HCT116 (cell line): ENCODE measurements around the gene AP5S1. TPM values are rescaled to one million over a fixed set of nuclear protein-coding genes. Genes with fewer than 3 reads are reported as not detected.
A peak's percentile ranks its signal among the peaks of the same experiment; 100 is the strongest.

Experiments used
- ATAC-seq: fragments of 200-7000 bp; cut with Tn5 transposase; 2 replicates; pipeline ENCODE4 v1.9.1; 2020; ENCODE audit warnings: mild to moderate bottlenecking, moderate library complexity
- BruUV-seq: library from RNA; stranded (reverse); fragments of 400-500 nt; replicated peaks from 2 replicates; lab custom pipeline; 2021; lab: Mats Ljungman, UMichigan
- CTCF ChIA-PET: fragments of 300-600 bp; sonication (Branson Sonifier 250); formaldehyde crosslinking; loops from one replicate; lab custom pipeline; 2021; ENCODE audit warnings: antibody characterized with exemption; lab: Charles Lee
- POLR2A ChIA-PET: fragments of 300-600, 350-600 bp; sonication (Branson Sonifier 250); formaldehyde crosslinking; loops from one replicate; lab custom pipeline; 2021; ENCODE audit warnings: antibody characterized with exemption; lab: Charles Lee
- RAD21 ChIA-PET, 2 experiments: fragments of 300-600 bp; sonication (Branson Sonifier 250); formaldehyde crosslinking; loops; one replicate each; lab custom pipeline; 2023; ENCODE audit warnings: low total read pairs in 2 of 2; ENCODE audit not compliant: uncharacterized antibody in 2 of 2, unreplicated experiment in 2 of 2, low non-redundant PET in 1 of 2; lab: Charles Lee
- DNase-seq: peaks from one replicate; pipeline ENCODE4 v3.0.0-alpha.2; 2010; ENCODE audit warnings: low read depth, low spot score
- H2AFZ ChIP-seq: fragments of 200-600 bp; shearing (Covaris generic), sonication (generic); 2 replicates; pipeline ENCODE4 v1.6.1; 2017; ENCODE audit warnings: low read depth, mixed run types, mixed read lengths, antibody characterized with exemption, low read length; ENCODE audit not compliant: poor library complexity, severe bottlenecking
- H3K27ac ChIP-seq: 2 replicates; pipeline ENCODE4 v1.5.1; 2012; ENCODE audit warnings: low read depth, low read length
- H3K27me3 ChIP-seq: fragments of 200-600 bp; sonication (generic); 2 replicates; pipeline ENCODE4 v1.6.1; 2016; ENCODE audit warnings: mixed run types, low read length, mixed read lengths; ENCODE audit not compliant: insufficient read depth
- H3K36me3 ChIP-seq, 2 experiments: fragments of 200-500 bp in 1 of 2; fragments of 200-600 bp in 1 of 2; sonication (Bioruptor generic) in 1 of 2; sonication (generic) in 1 of 2; 2 replicates each; pipeline versions ENCODE4 v1.5.1 to v1.6.1; 2014 to 2016; ENCODE audit warnings: low read length in 2 of 2, inconsistent platforms in 1 of 2, mixed read lengths in 1 of 2, mixed run types in 1 of 2; ENCODE audit not compliant: insufficient read depth in 2 of 2, control insufficient read depth in 1 of 2
- H3K4me1 ChIP-seq, 2 experiments: fragments of 200-600 bp in 1 of 2; sonication (generic) in 1 of 2; 2 replicates each; pipeline versions ENCODE4 v1.5.1 to v1.6.1; 2012 to 2017; ENCODE audit warnings: low read length in 2 of 2, inconsistent platforms in 1 of 2, mild to moderate bottlenecking in 1 of 2, mixed read lengths in 1 of 2, mixed run types in 1 of 2, moderate library complexity in 1 of 2; ENCODE audit not compliant: insufficient read depth in 2 of 2, control insufficient read depth in 1 of 2
- H3K4me2 ChIP-seq: fragments of 200-600 bp; sonication (generic); 2 replicates; pipeline ENCODE4 v1.6.1; 2017; ENCODE audit warnings: mixed run types, low read length, mixed read lengths
- H3K4me3 ChIP-seq, 2 experiments: fragments of 200-600 bp in 1 of 2; sonication (generic) in 1 of 2; replicated peaks in 1 of 2; 2 replicates each; pipeline ENCODE4 v1.5.1; 2011 to 2016; ENCODE audit warnings: low read length in 2 of 2, control low read depth in 1 of 2, low read depth in 1 of 2, mild to moderate bottlenecking in 1 of 2, mixed read lengths in 1 of 2, mixed run types in 1 of 2
- H3K79me2 ChIP-seq: fragments of 200-600 bp; sonication (generic); 2 replicates; pipeline ENCODE4 v1.6.1; 2017; ENCODE audit warnings: mild to moderate bottlenecking, mixed run types, low read length, moderate library complexity, mixed read lengths; ENCODE audit not compliant: insufficient read depth
- H3K9ac ChIP-seq: fragments of 200-600 bp; sonication (generic); 2 replicates; pipeline ENCODE4 v1.6.1; 2016; ENCODE audit warnings: low read length, mixed read lengths
- H3K9me2 ChIP-seq: fragments of 200-600 bp; sonication (generic), shearing (Covaris generic); 2 replicates; pipeline ENCODE4 v1.6.1; 2017; ENCODE audit warnings: mixed run types, mild to moderate bottlenecking, moderate library complexity; ENCODE audit not compliant: insufficient read depth
- H3K9me3 ChIP-seq, 2 experiments: fragments of 200-500 bp in 1 of 2; fragments of 200-600 bp in 1 of 2; sonication (Bioruptor generic) in 1 of 2; sonication (generic) in 1 of 2; 2 replicates each; pipeline ENCODE4 v1.6.1; 2014 to 2017; ENCODE audit warnings: low read length in 2 of 2, mixed read lengths in 2 of 2, inconsistent platforms in 1 of 2, low read depth in 1 of 2, mild to moderate bottlenecking in 1 of 2, mixed run types in 1 of 2, moderate library complexity in 1 of 2; ENCODE audit not compliant: control insufficient read depth in 1 of 2, insufficient read depth in 1 of 2
- H4K20me1 ChIP-seq: fragments of 200-600 bp; sonication (generic), shearing (Covaris generic); 2 replicates; pipeline ENCODE4 v1.6.1; 2017; ENCODE audit warnings: mixed run types, mild to moderate bottlenecking, moderate library complexity; ENCODE audit not compliant: insufficient read depth
- POLR2A ChIP-seq: IDR thresholded peaks from 2 replicates; pipeline ENCODE4 v1.7.0; 2011; ENCODE audit warnings: borderline replicate concordance; ENCODE audit not compliant: insufficient read depth, insufficient read length; ENCODE audit errors: extremely low read depth
- POLR2AphosphoS5 ChIP-seq: IDR thresholded peaks from 2 replicates; pipeline ENCODE4 v1.6.1; 2011; ENCODE audit warnings: mild to moderate bottlenecking, low read depth, low read length, moderate library complexity
- ZNF274 ChIP-seq: fragments of 200-500 bp; sonication (Bioruptor generic); IDR thresholded peaks from 2 replicates; pipeline ENCODE4 v1.6.1; 2014; ENCODE audit warnings: mild to moderate bottlenecking, low read depth, low read length, inconsistent platforms
- intact Hi-C: fragments of 100-400 bp; cut with micrococcal nuclease; formaldehyde crosslinking; loops from 2 replicates; pipeline ENCODE4 v1.10.0; 2022
- total RNA-seq: library from RNA; stranded (reverse); gene quantifications from one replicate; pipeline ENCODE4 v1.2.1, GENCODE V29; 2021; ENCODE audit not compliant: unreplicated experiment
- TF ChIP-seq, protein P1 (sequence below), 3 experiments: fragments of 200-600 bp in 1 of 3; sonication (generic) in 1 of 3; IDR thresholded peaks in 2 of 3; conservative IDR thresholded peaks in 1 of 3; 2 replicates each; pipeline ENCODE4 v1.5.1; 2012 to 2017; ENCODE audit warnings: low read depth in 2 of 3, low read length in 2 of 3, antibody characterized with exemption in 1 of 3, borderline replicate concordance in 1 of 3, control low read depth in 1 of 3, mild to moderate bottlenecking in 1 of 3, mixed read lengths in 1 of 3, mixed run types in 1 of 3, moderate library complexity in 1 of 3; ENCODE audit not compliant: insufficient read depth in 1 of 3

Gene AP5S1
- total RNA-seq, 1 experiment from 2014 or later: 12.1 TPM

DNA sequence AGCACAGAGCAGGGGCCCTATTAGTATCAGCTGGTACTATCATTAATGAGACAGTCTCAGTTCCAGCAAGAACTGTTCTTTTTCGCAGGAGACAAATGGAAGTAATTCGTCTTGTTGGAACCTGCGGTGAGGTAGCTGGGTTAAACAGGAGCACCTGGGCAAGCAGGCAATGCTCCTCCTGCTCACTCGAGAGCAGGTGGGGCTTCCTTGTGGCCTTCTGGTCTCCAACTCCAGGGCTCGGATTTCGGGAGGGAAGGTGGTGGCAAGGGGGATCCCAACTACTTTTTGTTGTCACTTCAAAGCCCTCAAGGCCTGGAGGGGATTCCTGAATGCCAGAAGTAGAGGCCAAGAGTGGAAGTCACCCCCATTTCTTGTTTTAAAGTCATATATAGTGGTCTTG is 37.8 kb upstream of the AP5S1 start:
- Histone ChIP-seq H3K4me3 (no peak overlapping the region), H3K4me1 (peaks cover 13 to 33% of the 10 kb centered on the region in 2 experiments; a peak in 3 of 4 replicates), H3K27ac (no peak overlapping the region), H3K27me3 (no peaks in the 10 kb centered on the region), H2AFZ (no peak overlapping the region), H3K4me2 (no peak overlapping the region), H3K9me3 (no peaks in the 10 kb centered on the region), H4K20me1 (no peaks in the 10 kb centered on the region), H3K79me2 (peaks cover 27% of the 10 kb centered on the region), H3K36me3 (peaks cover 0 to 8% of the 10 kb centered on the region in 2 experiments; a peak in 1 of 4 replicates), H3K9me2 (no peaks in the 10 kb centered on the region), H3K9ac (no peak overlapping the region)
- ChIA-PET CTCF (no interaction called here), RAD21 (no interaction called here), POLR2A (no interaction called here)
- intact Hi-C loops: no loop called here
- ATAC-seq (no peak), DNase-seq (no peak)
- no TSS peak for BruUV-seq
- TF ChIP-seq, protein P1, sequence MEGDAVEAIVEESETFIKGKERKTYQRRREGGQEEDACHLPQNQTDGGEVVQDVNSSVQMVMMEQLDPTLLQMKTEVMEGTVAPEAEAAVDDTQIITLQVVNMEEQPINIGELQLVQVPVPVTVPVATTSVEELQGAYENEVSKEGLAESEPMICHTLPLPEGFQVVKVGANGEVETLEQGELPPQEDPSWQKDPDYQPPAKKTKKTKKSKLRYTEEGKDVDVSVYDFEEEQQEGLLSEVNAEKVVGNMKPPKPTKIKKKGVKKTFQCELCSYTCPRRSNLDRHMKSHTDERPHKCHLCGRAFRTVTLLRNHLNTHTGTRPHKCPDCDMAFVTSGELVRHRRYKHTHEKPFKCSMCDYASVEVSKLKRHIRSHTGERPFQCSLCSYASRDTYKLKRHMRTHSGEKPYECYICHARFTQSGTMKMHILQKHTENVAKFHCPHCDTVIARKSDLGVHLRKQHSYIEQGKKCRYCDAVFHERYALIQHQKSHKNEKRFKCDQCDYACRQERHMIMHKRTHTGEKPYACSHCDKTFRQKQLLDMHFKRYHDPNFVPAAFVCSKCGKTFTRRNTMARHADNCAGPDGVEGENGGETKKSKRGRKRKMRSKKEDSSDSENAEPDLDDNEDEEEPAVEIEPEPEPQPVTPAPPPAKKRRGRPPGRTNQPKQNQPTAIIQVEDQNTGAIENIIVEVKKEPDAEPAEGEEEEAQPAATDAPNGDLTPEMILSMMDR (IDR thresholded peaks at IDR 0.05 in 2 of 3, conservative IDR thresholded peaks at IDR 0.05 in 1 of 3; ENCODE audit: borderline replicate concordance in 1 of 3, insufficient read depth in 1 of 3, low read depth in 2 of 3, low read length in 2 of 3): no peak
- TF ChIP-seq POLR2A: peak; percentile 8

DNA sequence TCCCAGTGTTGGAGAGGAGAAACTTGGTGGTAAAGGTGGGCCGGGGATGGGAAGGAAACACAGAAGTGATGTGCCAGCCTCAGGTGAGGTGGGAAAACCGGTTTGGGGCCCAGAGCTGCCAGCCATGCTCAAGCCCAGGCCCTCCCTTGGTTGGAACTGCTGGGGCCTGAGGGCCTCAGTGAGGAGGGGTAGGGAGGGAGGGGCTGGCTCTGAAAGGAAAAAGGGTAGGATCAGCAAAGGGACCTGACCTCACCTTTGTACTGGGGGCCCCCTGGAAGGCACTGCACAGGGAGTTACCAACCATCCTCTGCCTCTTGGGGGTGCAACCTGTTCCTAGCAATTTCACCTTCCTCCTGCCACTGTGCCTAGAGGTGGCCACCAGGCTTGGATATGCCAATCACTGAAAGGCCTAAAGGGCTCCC is 37.3 kb upstream of the AP5S1 start:
- peaks cover 0 to 8% of the 10 kb centered on the region in 2 experiments; a peak in 1 of 4 replicates for H3K36me3 ChIP-seq
- no peaks in the 10 kb centered on the region for H3K9me3 ChIP-seq
- POLR2A ChIA-PET: no interaction called here
- H3K4me3 ChIP-seq: no peak overlapping the region
- H4K20me1 ChIP-seq: no peaks in the 10 kb centered on the region
- CTCF ChIA-PET: no interaction called here
- H3K4me1 ChIP-seq: peaks cover 15 to 35% of the 10 kb centered on the region in 2 experiments; a peak in 3 of 4 replicates
- TF ChIP-seq ZNF274 (no peak), POLR2AphosphoS5 (peak; percentile 17; the same call in 1 of the 2 replicates)
- BruUV-seq: no TSS peak
- H3K27me3 ChIP-seq: no peaks in the 10 kb centered on the region
- no peak for DNase-seq
- intact Hi-C loops: no loop called here
- no peaks in the 10 kb centered on the region for H3K9me2 ChIP-seq
- RAD21 ChIA-PET: no interaction called here
- no peak overlapping the region for H3K9ac ChIP-seq
- H3K79me2 ChIP-seq: peaks cover 27% of the 10 kb centered on the region
- no peak for ATAC-seq
- no peak overlapping the region for H3K27ac ChIP-seq
- no peak overlapping the region for H3K4me2 ChIP-seq
- H2AFZ ChIP-seq: no peak overlapping the region
